Type B pancreatic cell (in vitro differentiated cells): ENCODE data around the gene GUCY1B1. TPM values are rescaled to one million over a fixed set of nuclear protein-coding genes. Genes with fewer than 3 reads are reported as not detected.

ENCODE experiments used
- DNase-seq: peaks from one replicate; pipeline ENCODE4 v3.0.0; 2021; ENCODE audit warnings: mixed read lengths; ENCODE audit not compliant: unreplicated experiment; ENCODE audit errors: extremely low spot score
- H3K27ac Mint-ChIP-seq: 2 replicates; pipeline ENCODE4 v1.8.0; 2021; ENCODE audit warnings: mild to moderate bottlenecking, mixed read lengths
- H3K27me3 Mint-ChIP-seq: 2 replicates; pipeline ENCODE4 v1.8.0; 2021; ENCODE audit warnings: mixed read lengths
- H3K36me3 Mint-ChIP-seq: 2 replicates; pipeline ENCODE4 v1.8.0; 2021; ENCODE audit warnings: mixed read lengths
- H3K4me1 Mint-ChIP-seq: one replicate; pipeline ENCODE4 v1.8.0; 2021; ENCODE audit warnings: mixed read lengths; ENCODE audit not compliant: unreplicated experiment
- H3K4me3 Mint-ChIP-seq: 2 replicates; pipeline ENCODE4 v1.8.0; 2021; ENCODE audit warnings: mild to moderate bottlenecking, mixed read lengths
- H3K9me3 Mint-ChIP-seq: 2 replicates; pipeline ENCODE4 v1.8.0; 2021; ENCODE audit warnings: mixed read lengths
- total RNA-seq: library from RNA; stranded (reverse); gene quantifications from 2 replicates; pipeline ENCODE4 v1.2.1, GENCODE V29; 2021; ENCODE audit warnings: low replicate concordance
- TF ChIP-seq, protein P1 (sequence below): fragments of 200-600 bp; sonication (generic); conservative IDR thresholded peaks from 2 replicates; pipeline ENCODE4 v1.5.0; 2021; ENCODE audit warnings: antibody characterized with exemption, mild to moderate bottlenecking

Gene GUCY1B1
- total RNA-seq, 1 donor from 2014 or later, result 6.6 TPM

DNA sequence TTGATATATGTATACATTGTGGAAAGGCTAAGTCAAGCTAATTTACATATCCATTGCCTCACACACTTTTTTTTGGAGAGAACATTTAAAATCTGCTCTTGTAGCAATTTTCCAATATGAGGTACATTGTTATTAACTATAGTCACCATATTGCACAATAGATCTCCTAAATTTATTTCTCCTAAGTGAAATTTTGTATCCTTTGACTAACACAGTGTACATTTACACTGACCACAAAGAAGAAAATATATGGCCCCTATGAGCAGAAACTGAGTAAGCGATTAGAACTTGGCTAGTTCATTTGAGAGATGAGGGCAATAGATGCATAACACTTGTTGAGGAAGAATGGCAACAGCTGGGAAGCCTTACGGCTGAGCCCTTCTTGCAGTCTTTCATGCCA is 20.3 kb upstream of the GUCY1B1 start:
- H3K4me3 Mint-ChIP-seq, result no peak overlapping the region
- DNase-seq, result no peak
- no peaks in the 10 kb centered on the region for H3K4me1 Mint-ChIP-seq
- no peaks in the 10 kb centered on the region for H3K27me3 Mint-ChIP-seq
- H3K36me3 Mint-ChIP-seq, result no peaks in the 10 kb centered on the region
- H3K9me3 Mint-ChIP-seq, result no peaks in the 10 kb centered on the region
- TF ChIP-seq, protein P1, sequence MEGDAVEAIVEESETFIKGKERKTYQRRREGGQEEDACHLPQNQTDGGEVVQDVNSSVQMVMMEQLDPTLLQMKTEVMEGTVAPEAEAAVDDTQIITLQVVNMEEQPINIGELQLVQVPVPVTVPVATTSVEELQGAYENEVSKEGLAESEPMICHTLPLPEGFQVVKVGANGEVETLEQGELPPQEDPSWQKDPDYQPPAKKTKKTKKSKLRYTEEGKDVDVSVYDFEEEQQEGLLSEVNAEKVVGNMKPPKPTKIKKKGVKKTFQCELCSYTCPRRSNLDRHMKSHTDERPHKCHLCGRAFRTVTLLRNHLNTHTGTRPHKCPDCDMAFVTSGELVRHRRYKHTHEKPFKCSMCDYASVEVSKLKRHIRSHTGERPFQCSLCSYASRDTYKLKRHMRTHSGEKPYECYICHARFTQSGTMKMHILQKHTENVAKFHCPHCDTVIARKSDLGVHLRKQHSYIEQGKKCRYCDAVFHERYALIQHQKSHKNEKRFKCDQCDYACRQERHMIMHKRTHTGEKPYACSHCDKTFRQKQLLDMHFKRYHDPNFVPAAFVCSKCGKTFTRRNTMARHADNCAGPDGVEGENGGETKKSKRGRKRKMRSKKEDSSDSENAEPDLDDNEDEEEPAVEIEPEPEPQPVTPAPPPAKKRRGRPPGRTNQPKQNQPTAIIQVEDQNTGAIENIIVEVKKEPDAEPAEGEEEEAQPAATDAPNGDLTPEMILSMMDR, result no peak
- no peak overlapping the region for H3K27ac Mint-ChIP-seq

DNA sequence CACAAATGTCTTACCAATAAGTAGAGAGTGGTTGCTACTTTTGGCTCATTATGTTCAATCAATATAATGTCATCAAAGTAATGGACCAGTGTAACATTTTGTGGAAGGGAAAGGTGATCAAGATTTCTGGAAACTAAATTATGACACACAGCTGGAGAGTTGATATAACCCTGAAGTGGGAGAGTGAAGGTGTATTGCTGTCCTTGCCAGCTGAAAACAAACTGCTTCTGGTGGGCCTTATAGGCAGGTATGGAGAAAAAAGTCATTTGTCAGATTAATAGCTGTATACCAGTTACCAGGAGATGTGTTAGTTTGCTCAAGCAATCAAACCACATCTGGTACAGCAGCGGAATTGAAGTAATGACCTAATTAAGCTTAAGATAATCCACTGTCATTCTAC is 17.3 kb upstream of the GUCY1B1 start:
- Mint-ChIP-seq H3K4me3 (no peak overlapping the region), H3K27me3 (no peaks in the 10 kb centered on the region), H3K9me3 (no peaks in the 10 kb centered on the region), H3K27ac (no peak overlapping the region), H3K36me3 (no peaks in the 10 kb centered on the region), H3K4me1 (no peaks in the 10 kb centered on the region)
- no peak for DNase-seq
- TF ChIP-seq, protein P1, result no peak

DNA sequence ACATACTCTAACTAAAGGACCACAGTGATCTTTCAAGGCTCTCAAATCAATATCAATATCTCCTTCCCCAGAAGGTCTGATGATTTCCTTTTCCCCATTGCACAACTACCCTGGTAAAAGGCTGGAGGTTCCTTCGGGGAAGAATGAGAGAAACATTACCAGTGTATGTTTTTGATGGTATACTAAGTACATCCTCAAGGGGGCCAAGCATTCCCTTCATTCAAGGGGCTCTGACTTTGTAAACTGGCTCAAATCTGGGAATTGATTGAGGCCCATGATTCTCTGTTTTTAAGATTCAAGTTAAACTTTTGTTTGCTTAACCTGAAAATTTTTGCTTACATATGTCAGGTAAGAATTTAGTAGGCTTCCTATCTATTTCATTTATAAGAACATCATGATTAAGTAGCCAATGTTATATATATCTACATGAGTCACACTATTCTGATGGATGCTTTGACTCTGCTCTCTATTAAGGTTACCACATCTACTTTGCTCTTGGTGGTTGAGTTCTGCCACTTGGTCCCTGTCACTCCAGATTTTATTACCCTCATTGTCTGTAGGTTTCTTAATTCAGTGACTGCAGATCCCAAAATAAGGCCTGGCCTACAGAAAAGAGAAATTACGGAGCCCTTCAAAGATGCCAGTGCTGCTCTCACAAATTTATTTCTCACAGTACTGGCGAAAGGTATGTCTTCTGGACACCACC is 16.4 kb upstream of the GUCY1B1 start:
- no peak overlapping the region for H3K4me3 Mint-ChIP-seq
- no peaks in the 10 kb centered on the region for H3K4me1 Mint-ChIP-seq
- H3K9me3 Mint-ChIP-seq, result no peaks in the 10 kb centered on the region
- no peak overlapping the region for H3K27ac Mint-ChIP-seq
- H3K27me3 Mint-ChIP-seq, result no peaks in the 10 kb centered on the region
- TF ChIP-seq, protein P1, result peak; percentile 30
- DNase-seq, result no peak
- H3K36me3 Mint-ChIP-seq, result no peaks in the 10 kb centered on the region

DNA sequence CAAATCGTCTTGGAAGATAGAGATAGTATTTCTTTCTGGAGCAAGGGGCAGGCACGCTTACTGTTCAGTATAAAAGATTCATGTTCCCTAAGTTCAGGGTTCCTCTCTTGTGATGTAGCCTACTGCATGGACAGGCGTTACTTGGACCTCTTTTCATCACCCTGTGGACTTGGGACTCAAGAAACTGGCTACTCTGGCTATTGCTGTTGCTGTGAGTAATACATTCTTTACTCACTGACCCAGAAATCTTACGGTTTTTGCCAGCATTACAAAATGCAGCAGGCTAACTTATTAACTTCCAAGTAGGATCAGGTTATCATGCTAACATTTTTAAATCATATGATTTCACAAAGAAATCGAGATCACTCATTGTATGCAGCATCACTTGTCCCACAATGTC is 12.8 kb upstream of the GUCY1B1 start:
- TF ChIP-seq, protein P1, result no peak
- DNase-seq, result no peak
- H3K4me1 Mint-ChIP-seq, result no peaks in the 10 kb centered on the region

DNA sequence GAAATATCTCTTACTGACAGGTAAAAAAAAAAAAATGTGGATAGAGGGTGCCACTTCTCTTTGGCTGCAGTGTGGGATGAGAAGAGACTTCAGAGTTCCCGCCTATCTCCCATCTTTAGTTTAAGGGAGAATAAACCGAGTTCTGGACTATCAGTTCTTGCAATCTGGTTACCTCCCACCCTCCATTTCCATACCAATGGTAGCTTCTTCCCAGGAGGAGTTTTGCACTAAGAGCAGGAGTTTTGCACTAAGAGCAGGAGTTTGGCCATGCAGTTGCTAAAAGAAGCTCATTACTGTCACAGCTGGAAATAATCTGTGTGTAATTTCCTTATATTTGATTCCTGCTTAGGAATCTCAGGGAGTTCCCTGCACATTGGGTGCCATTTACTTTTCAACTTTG is 10.8 kb upstream of the GUCY1B1 start:
- Mint-ChIP-seq H3K27ac (no peak overlapping the region), H3K4me1 (no peaks in the 10 kb centered on the region), H3K4me3 (no peak overlapping the region), H3K27me3 (no peaks in the 10 kb centered on the region), H3K36me3 (no peaks in the 10 kb centered on the region), H3K9me3 (no peaks in the 10 kb centered on the region)
- TF ChIP-seq, protein P1, result no peak
- no peak for DNase-seq

More for the DNA sequence above, 12.8 kb upstream of the GUCY1B1 start:
- H3K9me3 Mint-ChIP-seq, result no peaks in the 10 kb centered on the region
- H3K4me3 Mint-ChIP-seq, result no peak overlapping the region
- no peaks in the 10 kb centered on the region for H3K36me3 Mint-ChIP-seq
- H3K27ac Mint-ChIP-seq, result no peak overlapping the region
- no peaks in the 10 kb centered on the region for H3K27me3 Mint-ChIP-seq
